Renal pelvis (tissue), 4 donors: ENCODE results near the gene DIAPH3. TPM values are rescaled to one million over a fixed set of nuclear protein-coding genes. Genes with fewer than 3 reads are reported as not detected.
A peak's percentile ranks its signal among the peaks of the same experiment; 100 is the strongest.

Source experiments
- DNase-seq: peaks from one replicate; pipeline ENCODE4 v3.0.0-alpha.2; 2013
- polyA plus RNA-seq, 3 donors: library from polyadenylated mRNA; unstranded; fragments of 120-200 nt; gene quantifications; one replicate each; pipeline ENCODE4 v1.2.1, GENCODE V29; 2013; ENCODE audit not compliant: insufficient read length in 3 of 3

DIAPH3 gene
- polyA plus RNA-seq, 3 donors = 11.5 to 12.9 (median 11.6) TPM

GRCh38 chr13:59674616-59675015 is 489.1 kb downstream of the DIAPH3 start:
- no peak for DNase-seq

GRCh38 chr13:59673286-59673685 is 490.4 kb downstream of the DIAPH3 start:
- DNase-seq = no peak

DNA sequence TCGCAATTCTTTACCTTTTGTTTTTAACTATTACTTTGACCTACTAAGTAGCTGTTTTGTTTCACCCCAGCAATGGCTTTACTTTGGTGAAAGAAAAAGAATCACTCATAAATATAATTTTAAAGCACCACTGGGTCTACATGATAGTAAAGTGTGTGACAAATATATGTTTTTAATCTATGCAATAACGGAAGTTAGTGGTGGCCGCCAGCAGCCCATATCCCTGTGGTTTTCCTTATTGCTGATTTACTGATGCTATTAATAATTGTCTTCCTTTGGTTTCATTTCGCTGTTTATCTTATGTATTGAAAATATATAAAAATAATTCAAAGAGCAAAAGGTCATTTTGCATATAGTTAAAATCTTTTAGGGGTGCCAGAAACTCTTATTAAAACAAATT is 491.3 kb downstream of the DIAPH3 start:
- no peak for DNase-seq

- DNase-seq = peak; percentile 46
These were observed 491.8 kb downstream of the DIAPH3 start for GRCh38 chr13:59671881-59672280.

DNA sequence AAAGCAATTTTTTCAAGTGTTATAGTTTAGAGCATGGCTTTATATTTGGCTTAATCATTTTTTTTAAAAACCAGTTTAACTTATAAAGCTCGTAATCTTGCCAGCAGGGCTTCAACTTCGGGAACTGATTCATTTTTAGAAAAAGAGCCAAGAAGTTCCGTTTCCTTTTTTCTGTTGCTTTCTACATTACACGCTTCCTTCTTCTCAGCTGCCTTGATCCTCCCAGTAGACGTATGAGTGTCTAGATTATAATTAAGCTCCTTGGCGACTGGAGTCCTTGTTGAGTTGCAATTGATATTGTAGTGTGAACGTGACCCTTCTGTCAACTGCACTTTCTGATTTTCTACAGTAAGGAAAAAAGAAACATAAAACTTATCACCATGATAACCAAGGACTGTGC is 497.2 kb downstream of the DIAPH3 start:
- DNase-seq = no peak

DNA sequence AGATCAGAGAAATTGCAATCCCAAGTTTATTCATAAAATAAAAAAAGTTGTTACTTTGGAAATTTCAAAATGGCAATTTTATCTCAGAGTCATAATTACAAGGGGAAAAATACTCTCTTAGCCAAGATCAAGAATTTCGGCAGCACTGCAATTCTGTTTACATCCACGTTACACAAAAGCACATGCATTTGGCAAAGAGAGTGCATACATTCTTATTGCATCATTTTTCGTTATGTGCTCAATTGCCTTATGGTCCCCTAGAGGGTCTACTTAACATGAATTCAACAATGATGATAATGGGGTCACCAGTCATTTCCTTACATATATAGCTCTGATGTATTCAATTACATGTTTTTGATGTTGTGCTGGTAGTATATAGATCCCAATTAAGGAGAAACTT is 498.0 kb downstream of the DIAPH3 start:
- DNase-seq = no peak

- DNase-seq = no peak
These were observed 498.5 kb downstream of the DIAPH3 start for GRCh38 chr13:59665184-59665583.

- no peak for DNase-seq
These were observed 499.1 kb downstream of the DIAPH3 start for GRCh38 chr13:59664586-59664985.

GRCh38 chr13:59663707-59664106 is 500.0 kb downstream of the DIAPH3 start:
- DNase-seq = no peak

GRCh38 chr13:59660582-59660981 is 503.1 kb downstream of the DIAPH3 start:
- DNase-seq = peak; percentile 27

GRCh38 chr13:59659981-59660380 is 503.7 kb downstream of the DIAPH3 start:
- no peak for DNase-seq

- no peak for DNase-seq
These were observed 504.9 kb downstream of the DIAPH3 start for GRCh38 chr13:59658738-59659330.

GRCh38 chr13:59658027-59658737 is 505.5 kb downstream of the DIAPH3 start:
- no peak for DNase-seq

GRCh38 chr13:59653916-59654315 is 509.8 kb downstream of the DIAPH3 start:
- DNase-seq = no peak

DNA sequence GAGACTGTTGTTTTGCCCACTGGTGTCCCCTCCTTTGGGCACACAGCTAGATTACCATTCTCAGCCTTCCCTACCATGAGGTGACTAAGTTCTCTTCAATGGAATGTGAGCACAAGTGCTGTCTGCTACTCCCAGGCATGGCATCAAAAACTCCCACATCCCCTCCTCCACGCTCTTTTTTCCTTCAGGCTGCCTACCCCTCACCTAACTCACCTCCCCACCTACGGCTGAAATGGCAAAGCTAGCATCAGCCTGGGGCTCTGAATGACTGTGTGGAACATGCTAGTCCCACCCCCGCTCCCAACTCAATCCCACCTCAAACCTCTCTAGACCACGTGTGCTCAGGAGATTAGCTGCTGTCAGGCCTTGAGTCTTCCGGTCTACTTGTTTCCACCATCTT is 512.2 kb downstream of the DIAPH3 start:
- DNase-seq = no peak

DNA sequence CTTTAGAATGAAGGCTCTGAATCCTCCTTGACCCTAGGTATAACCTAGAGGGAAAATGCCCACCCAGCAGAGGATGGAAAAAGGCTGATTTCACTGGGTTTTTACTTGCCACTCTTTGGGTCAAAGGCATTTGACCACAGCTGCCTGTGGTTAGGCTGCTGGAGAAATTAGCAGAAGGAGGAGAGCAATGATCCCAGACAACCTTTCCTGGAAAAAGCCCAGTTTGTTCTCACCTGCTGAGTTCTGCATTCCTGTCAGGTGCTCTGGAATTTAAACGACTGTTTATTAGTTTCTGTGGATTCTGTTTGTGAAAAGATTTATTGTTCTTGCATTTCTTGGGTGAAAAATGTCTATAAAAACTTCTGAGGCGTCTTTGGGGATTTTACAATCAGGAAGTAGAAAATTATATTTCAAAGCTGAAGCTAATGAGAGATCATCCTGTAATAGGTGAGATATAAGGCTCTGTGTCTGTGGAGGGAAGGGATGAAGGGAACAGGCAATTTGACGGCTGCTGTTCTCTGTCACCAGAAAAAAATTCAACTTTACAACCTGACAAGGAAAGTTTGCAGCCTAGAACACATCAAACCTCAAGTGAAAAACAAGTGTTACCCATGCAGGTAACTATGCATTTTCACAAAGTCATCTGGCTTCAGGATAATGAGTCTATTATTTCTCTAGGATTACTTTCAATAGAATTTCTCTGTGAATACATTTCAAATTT is 519.7 kb downstream of the DIAPH3 start:
- no peak for DNase-seq

- no peak for DNase-seq
These were observed 520.3 kb downstream of the DIAPH3 start for GRCh38 chr13:59643364-59643841.

DNA sequence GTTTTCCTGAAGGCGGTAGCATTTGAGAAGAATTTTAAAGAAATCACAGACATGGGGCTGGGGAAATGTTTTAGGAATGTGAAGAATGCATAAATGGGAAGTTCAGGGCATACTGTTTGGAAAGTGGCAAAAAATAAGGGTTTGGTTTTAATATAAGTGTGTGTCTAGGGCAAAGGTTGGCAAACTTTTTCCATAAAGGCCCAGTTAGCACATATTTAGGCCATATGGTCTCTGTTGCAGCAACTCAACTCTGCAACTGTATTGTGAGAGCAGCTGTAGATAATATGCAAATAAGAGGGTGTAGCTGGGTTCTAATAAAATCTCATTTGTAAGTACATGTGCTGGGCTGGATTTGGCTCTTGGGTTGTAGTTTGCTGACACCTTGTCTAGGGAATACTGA is 521.9 kb downstream of the DIAPH3 start:
- DNase-seq = no peak

- no peak for DNase-seq
These were observed 522.5 kb downstream of the DIAPH3 start for GRCh38 chr13:59641261-59641660.

DNA sequence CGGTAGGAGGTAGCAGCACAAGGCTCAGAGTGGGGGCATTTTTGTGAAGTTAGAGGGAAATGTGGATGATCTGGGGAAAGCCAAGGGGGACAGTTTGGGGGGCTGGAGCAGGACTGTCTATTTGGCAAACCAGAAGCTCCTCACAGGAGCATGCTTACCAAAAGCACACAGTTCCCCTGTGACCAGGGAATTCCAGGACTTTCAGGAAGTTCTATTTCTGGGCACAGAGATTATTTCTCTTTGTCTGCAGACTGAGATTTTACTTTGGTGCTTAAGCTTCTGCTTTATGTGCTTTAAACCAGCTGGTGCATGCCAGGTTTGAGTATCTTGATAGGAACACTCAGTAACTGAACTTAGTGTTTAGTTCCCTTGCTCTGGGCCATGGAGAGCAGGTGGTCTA is 525.3 kb downstream of the DIAPH3 start:
- no peak for DNase-seq

DNA sequence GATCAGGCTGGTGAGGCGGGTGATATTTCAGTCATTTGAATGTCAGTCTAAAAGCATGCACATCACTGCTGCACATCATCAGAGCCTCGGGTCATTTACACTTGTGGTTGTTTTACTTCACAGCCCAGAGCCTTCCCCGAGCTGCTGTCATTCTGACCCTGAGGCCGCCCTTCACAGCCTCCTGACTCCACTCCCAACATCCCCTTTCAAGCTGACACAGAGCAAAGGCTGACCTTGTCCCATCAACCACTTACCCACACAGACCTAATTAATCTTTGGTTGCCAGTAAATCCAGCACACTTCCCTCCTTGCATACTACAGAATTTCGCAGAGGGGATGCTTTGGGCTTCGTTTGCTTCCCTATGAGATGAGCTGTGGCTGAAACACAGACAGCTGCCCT is 528.1 kb downstream of the DIAPH3 start:
- DNase-seq = peak; percentile 52

GRCh38 chr13:59633290-59633689 is 530.4 kb downstream of the DIAPH3 start:
- DNase-seq = no peak

- no peak for DNase-seq
These were observed 532.5 kb downstream of the DIAPH3 start for GRCh38 chr13:59631271-59631670.
